GM19468 (cell line): Measurements from ENCODE around the gene TCF3.
"Not testable (repeated sequence)": the region's sequence is repeated elsewhere in the genome, so short reads cannot be mapped to it uniquely, and the experiment has no call there.

Experiments used
- ATAC-seq: cut with Tn5 transposase; IDR thresholded peaks from one replicate; pipeline ENCODE4 v1.9.1; 2021; ENCODE audit warnings: mild to moderate bottlenecking, moderate library complexity, moderate number of reproducible peaks; ENCODE audit not compliant: unreplicated experiment; ENCODE audit errors: extremely low read depth

Gene TCF3

GRCh38 chr19:1652471-1653299, at the start of gene TCF3:
TSS of gene TCF3 (minus strand) at chr19:1652615. CDS start at chr19:1650248, 2,367 bp downstream.
- peak; percentile 64 for ATAC-seq

- no peak for ATAC-seq
Observed at GRCh38 chr19:1700733-1701663, 48.6 kb upstream of the TCF3 start.

GRCh38 chr19:1699998-1700732, 47.8 kb upstream of the TCF3 start:
- ATAC-seq, result no peak

- ATAC-seq, result no peak
Observed at GRCh38 chr19:1699386-1699785, 47.0 kb upstream of the TCF3 start.

GRCh38 chr19:1698636-1699035, 46.2 kb upstream of the TCF3 start:
- no peak for ATAC-seq

- not testable (repeated sequence) for ATAC-seq
Observed at GRCh38 chr19:1695481-1695880, 43.1 kb upstream of the TCF3 start.

- ATAC-seq, result no peak
Observed at GRCh38 chr19:1691589-1692290, 39.3 kb upstream of the TCF3 start.

GRCh38 chr19:1690699-1691307, 38.4 kb upstream of the TCF3 start:
- ATAC-seq, result no peak

GRCh38 chr19:1685785-1686184, 33.4 kb upstream of the TCF3 start:
- not testable (repeated sequence) for ATAC-seq

GRCh38 chr19:1685046-1685445, 32.6 kb upstream of the TCF3 start:
- no peak for ATAC-seq

GRCh38 chr19:1684573-1684912, 32.1 kb upstream of the TCF3 start:
- ATAC-seq, result no peak

- no peak for ATAC-seq
Observed at GRCh38 chr19:1683869-1684572, 31.6 kb upstream of the TCF3 start.

- ATAC-seq, result no peak
Observed at GRCh38 chr19:1680976-1681375, 28.6 kb upstream of the TCF3 start.

GRCh38 chr19:1678073-1678472, 25.7 kb upstream of the TCF3 start:
- no peak for ATAC-seq

GRCh38 chr19:1676351-1677266, 24.2 kb upstream of the TCF3 start:
- no peak for ATAC-seq

GRCh38 chr19:1675633-1676350, 23.4 kb upstream of the TCF3 start:
- no peak for ATAC-seq

GRCh38 chr19:1674293-1674679, 21.9 kb upstream of the TCF3 start:
- no peak for ATAC-seq
